Activated CD4-positive, alpha-beta T cell treated with anti-CD3 and anti-CD28 coated beads, Interleukin-2, amount 10 ng/mL, durations not matched to agents 7 days and 5 days (primary cell): Measurements from ENCODE around the gene CWC27. TPM values are rescaled to one million over a fixed set of nuclear protein-coding genes. Genes with fewer than 3 reads are reported as not detected.
A peak's percentile ranks its signal among the peaks of the same experiment; 100 is the strongest.

Experiments
- CTCF ChIA-PET: fragments of 350-600 bp; sonication (Branson Sonifier 250); formaldehyde crosslinking; loops from one replicate; lab custom pipeline; 2021; ENCODE audit warnings: antibody characterized with exemption; lab: Charles Lee
- POLR2A ChIA-PET: fragments of 350-600 bp; sonication (Branson Sonifier 250); formaldehyde crosslinking; loops from one replicate; lab custom pipeline; 2021; ENCODE audit warnings: antibody characterized with exemption; lab: Charles Lee
- DNase-seq: peaks from one replicate; pipeline ENCODE4 v3.0.0-alpha.2; 2020
- H3K27ac Mint-ChIP-seq: one replicate; pipeline ENCODE4 v1.8.0; 2021; ENCODE audit warnings: mild to moderate bottlenecking, moderate library complexity, mixed read lengths
- H3K27me3 Mint-ChIP-seq: one replicate; pipeline ENCODE4 v1.8.0; 2021; ENCODE audit warnings: mixed read lengths
- H3K36me3 Mint-ChIP-seq: one replicate; pipeline ENCODE4 v1.8.0; 2021; ENCODE audit warnings: low read depth, mixed read lengths
- H3K4me1 Mint-ChIP-seq: one replicate; pipeline ENCODE4 v1.8.0; 2021; ENCODE audit warnings: mixed read lengths
- H3K4me3 Mint-ChIP-seq: one replicate; pipeline ENCODE4 v1.8.0; 2021; ENCODE audit warnings: mild to moderate bottlenecking, moderate library complexity, mixed read lengths
- H3K9me3 Mint-ChIP-seq: one replicate; pipeline ENCODE4 v1.8.0; 2021; ENCODE audit warnings: mixed read lengths
- total RNA-seq, 2 experiments: library from RNA; stranded (reverse); gene quantifications; one replicate each; pipeline ENCODE4 v1.2.3, GENCODE V29; 2021

CWC27 gene
- total RNA-seq, 2 experiments from 2014 or later, result 21.3 to 22.8 TPM

GRCh38 chr5:64765804-64766504 lies 2.8 kb upstream of the CWC27 start:
- Mint-ChIP-seq H3K4me1 (peaks cover 49% of the 10 kb centered on the region), H3K27ac (peak overlapping the region; percentile 73), H3K4me3 (no peak overlapping the region), H3K36me3 (peaks cover 15% of the 10 kb centered on the region), H3K9me3 (no peaks in the 10 kb centered on the region), H3K27me3 (no peaks in the 10 kb centered on the region)
- DNase-seq, result no peak
- POLR2A ChIA-PET, result interaction anchor here (0.6 kb wide), 1 partner anchor 20 kb away, joined by 4 read pairs; no protein-coding TSS in a partner anchor
- CTCF ChIA-PET, result interaction anchor here (1.0 kb wide), 1 partner anchor 23 kb away, joined by 3 read pairs; no protein-coding TSS in a partner anchor

- no peak for DNase-seq
- Mint-ChIP-seq H3K27ac (peak overlapping the region; percentile 59), H3K9me3 (no peaks in the 10 kb centered on the region), H3K36me3 (peaks cover 15% of the 10 kb centered on the region), H3K4me3 (peak overlapping the region; percentile 99), H3K4me1 (peaks cover 54% of the 10 kb centered on the region), H3K27me3 (no peaks in the 10 kb centered on the region)
- CTCF ChIA-PET, result interaction anchor here (2.3 kb wide), 1 partner anchor 14 kb away, joined by 7 read pairs; no protein-coding TSS in a partner anchor
- POLR2A ChIA-PET, result no interaction called here
Observed at GRCh38 chr5:64766941-64767340, 1.8 kb upstream of the CWC27 start.

- CTCF ChIA-PET, result interaction anchor here (0.8 to 2.3 kb wide), 2 partner anchors 15 to 16 kb away, joined by 4 to 7 read pairs; no protein-coding TSS in a partner anchor
- H3K27me3 Mint-ChIP-seq, result no peaks in the 10 kb centered on the region
- no peaks in the 10 kb centered on the region for H3K9me3 Mint-ChIP-seq
- POLR2A ChIA-PET, result interaction anchor here (1.6 kb wide), 1 partner anchor 11 kb away, joined by 4 read pairs; no protein-coding TSS in a partner anchor
- DNase-seq, result peak; percentile 36
- H3K4me1 Mint-ChIP-seq, result peaks cover 55% of the 10 kb centered on the region
- peak overlapping the region; percentile 99 for H3K27ac Mint-ChIP-seq
- peak overlapping the region; percentile 99 for H3K4me3 Mint-ChIP-seq
- H3K36me3 Mint-ChIP-seq, result peaks cover 15% of the 10 kb centered on the region
Observed at GRCh38 chr5:64767959-64768357, 772 bp upstream of the CWC27 start.

- CTCF ChIA-PET, result no interaction called here
- Mint-ChIP-seq H3K4me1 (peaks cover 59% of the 10 kb centered on the region), H3K27me3 (no peaks in the 10 kb centered on the region), H3K4me3 (peak overlapping the region; percentile 99), H3K27ac (peak overlapping the region; percentile 99), H3K9me3 (no peaks in the 10 kb centered on the region), H3K36me3 (peaks cover 11% of the 10 kb centered on the region)
- DNase-seq, result no peak
- POLR2A ChIA-PET, result no interaction called here
Observed at GRCh38 chr5:64769855-64770254, 1.1 kb downstream of the CWC27 start.

- peaks cover 13% of the 10 kb centered on the region for H3K36me3 Mint-ChIP-seq
- peaks cover 46% of the 10 kb centered on the region for H3K4me1 Mint-ChIP-seq
- no peaks in the 10 kb centered on the region for H3K27me3 Mint-ChIP-seq
- POLR2A ChIA-PET, result no interaction called here
- CTCF ChIA-PET, result interaction anchor here (1.4 kb wide), 1 partner anchor 14 kb away, joined by 4 read pairs; no protein-coding TSS in a partner anchor
- H3K4me3 Mint-ChIP-seq, result no peak overlapping the region
- H3K27ac Mint-ChIP-seq, result no peak overlapping the region
- no peak for DNase-seq
- H3K9me3 Mint-ChIP-seq, result no peaks in the 10 kb centered on the region
Observed at GRCh38 chr5:64771736-64772135, 3.0 kb downstream of the CWC27 start.

- Mint-ChIP-seq H3K9me3 (no peaks in the 10 kb centered on the region), H3K36me3 (peaks cover 11% of the 10 kb centered on the region), H3K4me3 (no peak overlapping the region), H3K27me3 (no peaks in the 10 kb centered on the region), H3K4me1 (peaks cover 37% of the 10 kb centered on the region), H3K27ac (no peak overlapping the region)
- no peak for DNase-seq
- ChIA-PET POLR2A (no interaction called here), CTCF (no interaction called here)
Observed at GRCh38 chr5:64773533-64773932, 4.8 kb downstream of the CWC27 start.

- Mint-ChIP-seq H3K4me1 (peaks cover 23% of the 10 kb centered on the region), H3K27ac (no peak overlapping the region)
- DNase-seq, result no peak
Observed at GRCh38 chr5:64775291-64775690, 6.6 kb downstream of the CWC27 start.

GRCh38 chr5:64784451-64785025 lies 15.8 kb downstream of the CWC27 start:
- CTCF ChIA-PET, result interaction anchor here (1.2 to 1.9 kb wide), 4 partner anchors 13 to 135 kb away, joined by 3 to 5 read pairs (median 4); partner anchors contain the start of genes CWC27 and SREK1IP1
- Mint-ChIP-seq H3K9me3 (no peaks in the 10 kb centered on the region), H3K4me1 (peaks cover 5% of the 10 kb centered on the region), H3K4me3 (no peak overlapping the region), H3K27ac (no peak overlapping the region), H3K36me3 (peaks cover 13% of the 10 kb centered on the region), H3K27me3 (no peaks in the 10 kb centered on the region)
- DNase-seq, result peak; percentile 84
- POLR2A ChIA-PET, result interaction anchor here (0.6 kb wide), 1 partner anchor 706 kb away, joined by 3 read pairs; no protein-coding TSS in a partner anchor

More at GRCh38 chr5:64775291-64775690, 6.6 kb downstream of the CWC27 start:
- no peaks in the 10 kb centered on the region for H3K27me3 Mint-ChIP-seq
- peaks cover 15% of the 10 kb centered on the region for H3K36me3 Mint-ChIP-seq
- POLR2A ChIA-PET, result no interaction called here
- no peak overlapping the region for H3K4me3 Mint-ChIP-seq
- CTCF ChIA-PET, result no interaction called here
- no peaks in the 10 kb centered on the region for H3K9me3 Mint-ChIP-seq

- CTCF ChIA-PET, result no interaction called here
- peaks cover 12% of the 10 kb centered on the region for H3K36me3 Mint-ChIP-seq
- no peaks in the 10 kb centered on the region for H3K27me3 Mint-ChIP-seq
- no peaks in the 10 kb centered on the region for H3K9me3 Mint-ChIP-seq
- POLR2A ChIA-PET, result no interaction called here
- H3K4me1 Mint-ChIP-seq, result peaks cover 9% of the 10 kb centered on the region
- DNase-seq, result no peak
- H3K4me3 Mint-ChIP-seq, result no peak overlapping the region
- H3K27ac Mint-ChIP-seq, result no peak overlapping the region
Observed at GRCh38 chr5:64786372-64786771, 17.6 kb downstream of the CWC27 start.

GRCh38 chr5:64788156-64788555 lies 19.4 kb downstream of the CWC27 start:
- H3K4me3 Mint-ChIP-seq, result no peak overlapping the region
- no peak overlapping the region for H3K27ac Mint-ChIP-seq
- CTCF ChIA-PET, result interaction anchor here (0.7 kb wide), 1 partner anchor 22 kb away, joined by 3 read pairs; no protein-coding TSS in a partner anchor
- no peak for DNase-seq
- H3K4me1 Mint-ChIP-seq, result peaks cover 9% of the 10 kb centered on the region
- no peaks in the 10 kb centered on the region for H3K9me3 Mint-ChIP-seq
- H3K36me3 Mint-ChIP-seq, result peaks cover 12% of the 10 kb centered on the region
- no peaks in the 10 kb centered on the region for H3K27me3 Mint-ChIP-seq
- POLR2A ChIA-PET, result no interaction called here

GRCh38 chr5:64789457-64789856 lies 20.7 kb downstream of the CWC27 start:
- Mint-ChIP-seq H3K4me3 (no peak overlapping the region), H3K36me3 (peaks cover 10% of the 10 kb centered on the region), H3K27me3 (no peaks in the 10 kb centered on the region), H3K9me3 (no peaks in the 10 kb centered on the region), H3K4me1 (peaks cover 9% of the 10 kb centered on the region), H3K27ac (no peak overlapping the region)
- DNase-seq, result no peak
- CTCF ChIA-PET, result no interaction called here
- POLR2A ChIA-PET, result no interaction called here

GRCh38 chr5:64790210-64790609 lies 21.5 kb downstream of the CWC27 start:
- ChIA-PET POLR2A (no interaction called here), CTCF (no interaction called here)
- Mint-ChIP-seq H3K36me3 (peaks cover 9% of the 10 kb centered on the region), H3K4me3 (no peak overlapping the region), H3K27ac (no peak overlapping the region), H3K4me1 (peaks cover 9% of the 10 kb centered on the region), H3K27me3 (no peaks in the 10 kb centered on the region), H3K9me3 (no peaks in the 10 kb centered on the region)
- no peak for DNase-seq

GRCh38 chr5:64792469-64792868 lies 23.7 kb downstream of the CWC27 start:
- Mint-ChIP-seq H3K27ac (no peak overlapping the region), H3K4me1 (peaks cover 9% of the 10 kb centered on the region), H3K9me3 (no peaks in the 10 kb centered on the region), H3K27me3 (no peaks in the 10 kb centered on the region), H3K36me3 (peaks cover 3% of the 10 kb centered on the region), H3K4me3 (no peak overlapping the region)
- POLR2A ChIA-PET, result no interaction called here
- CTCF ChIA-PET, result interaction anchor here (2.3 kb wide), 1 partner anchor 10 kb away, joined by 6 read pairs; no protein-coding TSS in a partner anchor
- DNase-seq, result no peak
